Embryonic facial prominence (tissue), 1 donor: Measurements from ENCODE around the gene RNF151.
"Not testable (repeated sequence)": the region's sequence is repeated elsewhere in the genome, so short reads cannot be mapped to it uniquely, and the experiment has no call there.

Experiments
- DNase-seq: peaks from one replicate; pipeline ENCODE4 v3.0.0-alpha.2; 2016; ENCODE audit errors: extremely low spot score

RNF151 gene

DNA sequence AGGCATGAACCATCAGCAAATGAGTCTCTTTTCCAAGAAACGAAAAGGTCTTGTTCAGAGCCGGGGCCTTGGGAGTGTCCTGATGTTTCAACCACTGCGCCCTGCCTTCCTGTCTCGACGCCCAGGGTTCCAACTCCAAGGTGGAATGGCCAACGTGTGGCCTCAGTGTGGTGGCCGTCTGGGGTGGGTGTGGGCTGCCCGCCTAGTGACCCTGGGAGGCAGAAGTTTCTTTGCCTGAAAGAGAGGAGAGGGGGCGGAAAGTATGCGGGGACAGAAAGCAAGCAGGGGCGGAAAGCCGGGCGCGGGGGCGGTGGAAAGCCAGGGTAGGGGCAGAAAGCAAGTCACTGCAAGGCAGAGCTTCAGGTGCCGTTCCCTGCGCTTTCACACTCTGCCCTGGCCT is 27.7 kb upstream of the RNF151 start:
- no peak for DNase-seq

DNA sequence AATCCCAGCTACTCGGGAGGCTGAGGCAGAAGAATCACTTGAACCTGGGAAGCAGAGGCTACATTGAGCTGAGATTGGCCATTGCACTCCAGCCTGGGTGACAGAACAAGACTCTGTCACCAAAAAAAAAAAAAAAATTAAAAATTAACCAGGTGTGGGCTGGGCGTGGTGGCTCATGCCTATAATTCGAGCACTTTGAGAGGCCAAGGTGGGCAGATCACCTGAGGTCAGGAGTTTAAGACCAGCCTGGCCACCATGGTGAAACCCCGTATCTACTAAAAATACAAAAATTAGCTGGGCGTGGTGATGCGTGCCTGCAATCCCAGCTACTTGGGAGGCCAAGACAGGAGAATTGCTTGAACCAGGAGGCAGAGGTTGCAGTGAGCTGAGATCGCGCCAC is 26.8 kb upstream of the RNF151 start:
- DNase-seq = not testable (repeated sequence)

DNA sequence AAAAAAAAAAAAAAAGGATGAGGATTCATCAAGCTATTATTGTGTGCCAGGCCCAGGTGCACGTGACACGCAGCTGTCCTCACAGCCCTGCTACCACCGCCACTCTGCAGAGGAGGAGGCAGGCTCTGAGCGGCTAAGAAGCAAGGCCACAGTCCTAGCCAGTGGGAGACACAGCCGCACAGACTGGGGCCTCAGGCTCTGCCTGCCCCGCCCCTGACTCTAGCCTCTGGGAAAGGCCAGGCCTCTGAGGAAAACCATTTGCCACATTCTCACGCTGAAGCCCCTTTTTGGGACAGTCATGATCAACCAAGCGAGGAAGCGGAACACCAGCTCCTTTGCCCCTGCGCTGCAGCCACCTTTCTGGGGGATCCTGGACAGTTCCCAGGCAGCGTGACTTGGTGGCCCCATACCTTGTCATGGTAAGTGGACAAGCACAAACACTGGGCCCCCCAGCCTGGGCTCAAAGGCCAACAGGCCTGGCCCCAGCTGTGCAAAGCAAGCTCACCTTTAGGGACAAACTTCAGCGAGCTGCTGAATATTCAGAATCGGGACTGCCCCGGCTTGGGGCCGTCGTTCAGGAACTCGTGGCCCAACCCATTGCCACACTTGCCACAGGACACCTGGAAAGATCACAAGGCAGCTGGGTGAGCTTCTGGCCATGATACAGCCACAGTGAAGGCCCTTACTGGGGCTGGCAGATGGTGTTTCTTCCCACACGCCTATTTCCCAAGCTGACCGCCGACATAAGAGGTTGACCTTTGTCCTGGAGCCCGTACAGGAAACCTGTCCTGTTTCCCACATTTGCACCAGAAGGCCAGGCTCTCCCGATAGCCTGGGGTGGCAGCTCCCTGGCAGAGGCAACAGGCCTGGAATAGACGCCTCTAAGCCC is 26.1 kb upstream of the RNF151 start:
- DNase-seq = no peak

- DNase-seq = no peak
Measured at GRCh38 chr16:1941162-1942046, 25.3 kb upstream of the RNF151 start.

GRCh38 chr16:1942047-1942809 is 24.4 kb upstream of the RNF151 start:
- DNase-seq = no peak

- peak; percentile 94 for DNase-seq
Measured at GRCh38 chr16:1942810-1943726, 23.6 kb upstream of the RNF151 start, which contains the start of gene MSRB1. Gene MSRB1, minus strand, starts transcription at chr16:1943199. Its CDS starts 43 bp downstream, at chr16:1943156.

DNA sequence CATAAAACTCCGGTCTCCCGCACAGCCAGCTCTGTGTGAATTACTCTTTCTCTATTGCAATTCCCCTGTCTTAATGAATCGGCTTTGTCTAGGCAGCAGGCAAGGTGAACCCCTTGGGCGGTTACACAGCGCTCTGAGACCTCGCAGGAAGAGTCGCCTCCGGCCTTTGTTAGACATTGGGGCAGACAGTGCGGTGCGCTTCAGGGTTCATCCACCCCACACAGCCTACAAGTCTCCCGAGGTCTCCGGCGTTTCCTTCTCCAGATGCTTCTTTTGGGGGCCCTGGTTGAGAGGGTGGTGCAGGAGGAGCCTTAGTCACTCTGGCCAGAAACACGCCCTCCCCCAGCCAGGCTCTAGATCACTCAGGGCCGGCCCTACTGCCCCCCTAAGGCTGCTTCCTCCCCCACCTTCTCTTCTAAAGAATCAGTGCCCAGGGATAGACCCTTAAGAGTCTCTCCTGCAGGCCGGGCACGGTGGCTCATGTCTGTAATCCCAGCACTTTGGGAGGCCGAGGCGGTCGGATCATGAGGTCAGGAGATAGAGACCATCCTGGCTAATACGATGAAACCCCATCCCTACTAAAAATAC is 21.9 kb upstream of the RNF151 start:
- no peak for DNase-seq

- no peak for DNase-seq
Measured at GRCh38 chr16:1945559-1946391, 20.9 kb upstream of the RNF151 start.

DNA sequence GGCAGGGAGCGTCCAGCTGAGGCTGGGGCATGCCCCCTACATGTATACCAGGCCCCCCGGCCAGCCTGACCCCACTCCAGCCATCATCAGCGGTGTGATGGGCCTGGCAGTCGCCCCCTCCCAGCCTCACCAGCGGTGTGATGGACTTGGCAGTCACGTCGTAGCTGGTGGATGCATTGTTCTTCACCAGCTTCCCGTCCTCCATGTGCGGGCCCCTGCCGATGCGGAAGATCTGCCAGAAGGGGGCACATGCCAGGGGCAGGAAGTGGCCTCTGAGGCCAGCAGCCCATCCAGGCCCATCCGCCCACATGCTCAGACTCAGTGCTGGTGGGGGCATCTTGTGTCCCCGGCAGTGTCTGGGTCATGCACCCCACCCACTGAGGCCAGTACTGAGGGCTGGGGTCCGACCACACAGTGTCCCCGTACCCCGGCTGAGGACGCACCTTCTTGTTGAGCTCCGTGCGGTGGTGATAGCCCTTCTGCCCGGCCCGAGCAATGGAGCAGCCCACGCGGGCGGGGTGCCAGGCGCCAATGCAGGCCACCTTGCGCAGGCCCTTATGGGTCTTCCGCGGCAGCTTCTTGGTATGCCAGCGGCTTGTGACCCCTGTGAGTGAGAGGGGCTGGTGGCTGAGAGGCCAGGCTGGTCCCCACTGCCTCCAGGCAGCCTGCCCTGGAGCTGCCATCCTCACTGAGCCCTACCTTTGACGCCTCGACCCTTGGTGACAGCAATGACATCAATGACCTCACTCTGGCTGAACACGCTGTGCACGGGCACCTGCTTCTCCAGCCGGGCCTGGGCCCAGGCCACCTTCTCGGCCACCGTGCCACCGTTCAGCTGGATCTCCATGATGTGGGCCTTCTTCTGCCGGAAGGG is 19.9 kb upstream of the RNF151 start:
- no peak for DNase-seq

GRCh38 chr16:1947369-1947670 is 19.3 kb upstream of the RNF151 start:
- no peak for DNase-seq

DNA sequence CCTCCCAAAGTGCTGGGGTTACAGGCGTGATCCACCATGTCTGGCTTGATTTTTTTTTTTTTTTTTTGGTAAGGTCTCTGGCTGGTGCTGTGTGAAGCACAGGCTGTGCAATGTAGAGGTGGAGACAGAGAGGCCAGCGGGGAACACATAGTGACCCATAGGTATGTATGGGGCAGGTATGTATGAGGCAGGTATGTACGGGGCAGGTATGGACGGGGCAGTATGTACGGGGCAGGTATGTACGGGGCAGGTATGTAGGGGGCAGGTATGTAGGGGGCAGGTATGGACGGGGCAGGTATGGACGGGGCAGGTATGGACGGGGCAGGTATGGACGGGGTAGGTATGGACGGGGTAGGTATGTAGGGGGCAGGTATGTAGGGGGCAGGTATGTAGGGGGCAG is 17.1 kb upstream of the RNF151 start:
- DNase-seq = no peak

GRCh38 chr16:1950047-1950446 is 16.6 kb upstream of the RNF151 start:
- DNase-seq = no peak

DNA sequence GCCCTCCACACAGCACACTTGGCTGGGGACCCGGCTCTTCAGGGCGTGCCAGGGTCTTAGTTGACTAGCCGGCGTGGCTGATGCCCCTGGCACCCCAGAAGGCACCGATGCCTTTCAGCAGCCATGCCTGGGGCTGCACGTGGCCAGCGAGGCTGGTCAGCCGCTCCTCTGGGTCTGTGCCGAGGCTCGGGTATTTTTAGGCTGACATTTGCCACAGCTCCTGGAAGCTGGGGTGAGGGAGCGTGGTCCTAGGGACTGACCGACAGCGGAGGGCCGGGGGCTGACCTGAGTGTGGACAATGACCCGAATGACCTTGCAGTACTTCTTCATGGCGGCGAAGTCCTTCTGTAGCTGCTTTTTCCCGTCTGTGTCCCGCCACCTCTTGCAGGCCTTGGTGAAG is 16.1 kb upstream of the RNF151 start:
- DNase-seq = no peak

- no peak for DNase-seq
Measured at GRCh38 chr16:1953734-1954133, 12.9 kb upstream of the RNF151 start.

DNA sequence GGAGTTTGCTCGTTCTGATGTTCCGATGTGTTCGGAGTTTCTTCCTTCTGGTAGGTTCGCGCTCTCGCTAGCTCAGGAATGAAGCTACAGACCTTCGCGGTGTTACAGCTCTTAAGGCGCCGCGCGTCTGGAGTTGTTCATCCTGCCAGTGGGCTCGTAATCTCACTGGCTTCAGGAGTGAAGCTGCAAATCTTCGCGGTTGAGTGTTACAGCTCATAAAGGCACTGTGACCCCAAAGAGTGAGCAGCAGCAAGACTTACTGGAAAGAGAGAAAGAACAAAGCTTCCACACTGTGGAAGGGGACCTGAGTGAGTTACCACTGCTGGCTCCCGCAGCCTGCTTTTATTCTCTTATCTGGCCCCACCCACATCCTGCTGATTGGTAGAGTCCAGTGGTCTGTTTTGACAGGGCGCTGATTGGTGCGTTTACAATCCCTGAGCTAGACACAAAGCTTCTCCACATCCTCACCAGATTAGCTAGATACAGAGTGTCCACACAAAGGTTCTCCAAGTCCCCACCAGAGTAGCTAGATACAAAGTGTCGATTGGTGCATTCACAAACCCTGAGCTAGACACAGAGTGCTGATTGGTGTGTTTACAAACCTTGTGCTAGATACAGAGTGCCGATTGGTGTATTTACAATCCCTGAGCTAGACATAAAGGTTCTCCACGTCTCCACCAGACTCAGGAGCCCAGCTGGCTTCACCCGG is 9.1 kb upstream of the RNF151 start:
- not testable (repeated sequence) for DNase-seq

DNA sequence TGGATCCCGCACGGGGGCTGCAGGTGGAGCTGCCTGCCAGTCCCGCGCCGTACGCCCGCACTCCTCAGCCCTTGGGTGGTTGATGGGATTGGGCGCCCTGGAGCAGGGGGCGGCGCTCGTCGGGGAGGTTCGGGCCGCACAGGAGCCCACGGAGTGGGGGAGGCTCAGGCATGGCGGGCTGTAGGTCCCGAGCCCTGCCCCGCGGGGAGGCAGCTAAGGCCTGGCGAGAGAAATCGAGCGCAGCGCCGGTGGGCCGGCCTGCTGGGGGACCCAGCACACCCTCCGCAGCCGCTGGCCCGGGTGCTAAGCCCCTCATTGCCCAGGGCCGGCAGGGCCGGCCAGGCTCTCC is 8.5 kb upstream of the RNF151 start:
- not testable (repeated sequence) for DNase-seq

GRCh38 chr16:1958715-1959268 is 7.9 kb upstream of the RNF151 start:
- no peak for DNase-seq
